Breast epithelium (tissue), 4 donors: ENCODE results near the gene PLIN4. TPM values are rescaled to one million over a fixed set of nuclear protein-coding genes. Genes with fewer than 3 reads are reported as not detected.
"Not testable (repeated sequence)": the region's sequence is repeated elsewhere in the genome, so short reads cannot be mapped to it uniquely, and the experiment has no call there.

Experiments
- DNase-seq, 2 donors: peaks; one replicate each; pipeline ENCODE4 v3.0.0-alpha.2; 2019; ENCODE audit warnings: low spot score in 2 of 2
- H3K27ac ChIP-seq, 2 donors: fragments of 200-600 bp; sonication (generic) in 1 of 2; one replicate each; pipeline ENCODE4 v1.5.1; 2016 to 2019; ENCODE audit warnings: mild to moderate bottlenecking in 1 of 2
- H3K27me3 ChIP-seq, 2 donors: fragments of 200-600 bp; sonication (generic) in 1 of 2; one replicate each; pipeline versions ENCODE4 v1.5.1 to v1.6.0; 2017 to 2019; ENCODE audit warnings: control low read depth in 1 of 2, mild to moderate bottlenecking in 1 of 2
- H3K36me3 ChIP-seq: fragments of 200-600 bp; one replicate; pipeline ENCODE4 v1.5.1; 2019
- H3K4me1 ChIP-seq, 2 donors: fragments of 200-600 bp; sonication (generic); one replicate each; pipeline ENCODE4 v1.5.1; 2016 to 2019; ENCODE audit warnings: control low read depth in 1 of 2
- H3K4me3 ChIP-seq, 3 donors: fragments of 200-600 bp; sonication (generic); 1 replicate in 2 of 3; 2 replicates in 1 of 3; pipeline ENCODE4 v1.5.1; 2016 to 2019; ENCODE audit warnings: mild to moderate bottlenecking in 3 of 3, moderate library complexity in 2 of 3
- H3K9me3 ChIP-seq, 2 donors: fragments of 200-600 bp; sonication (generic) in 1 of 2; one replicate each; pipeline ENCODE4 v1.5.1; 2016 to 2019; ENCODE audit warnings: control low read depth in 1 of 2
- CTCF ChIP-seq, 3 donors: fragments of 450-650 bp; IDR thresholded peaks; one replicate each; pipeline ENCODE4 v1.5.1; 2016 to 2017; ENCODE audit warnings: antibody characterized with exemption in 3 of 3, mild to moderate bottlenecking in 3 of 3, moderate library complexity in 3 of 3
- POLR2A ChIP-seq: fragments of 450-650 bp; IDR thresholded peaks from one replicate; pipeline ENCODE4 v1.6.1; 2016; ENCODE audit warnings: antibody characterized with exemption, mild to moderate bottlenecking, moderate library complexity
- POLR2AphosphoS5 ChIP-seq, 3 donors: sonication (generic); formaldehyde crosslinking; IDR thresholded peaks; one replicate each; pipeline ENCODE4 v1.6.1; 2017; ENCODE audit warnings: antibody characterized with exemption in 3 of 3
- intact Hi-C: fragments of 100-400 bp; cut with DNase I; formaldehyde crosslinking; loops from one replicate; pipeline ENCODE4 v1.15.1; 2023; ENCODE audit warnings: low total_unique reads
- total RNA-seq, 3 donors: library from RNA; depleted of rRNA; stranded (reverse); fragments of >200 nt; gene quantifications; one replicate each; pipeline ENCODE4 v1.1.0, GENCODE V29; 2016

The PLIN4 gene
- total RNA-seq, 3 donors from 2014 or later, result 50.1 to 629 (median 213) TPM

GRCh38 chr19:4533835-4534424 is 15.6 kb upstream of the PLIN4 start:
- H3K27me3 ChIP-seq, result peaks cover 0 to 4% of the 10 kb centered on the region in 2 donors
- no peak for DNase-seq
- H3K9me3 ChIP-seq, result no peaks in the 10 kb centered on the region
- no peaks in the 10 kb centered on the region for H3K36me3 ChIP-seq
- no peaks in the 10 kb centered on the region for H3K4me1 ChIP-seq
- H3K27ac ChIP-seq, result no peak overlapping the region
- no peak overlapping the region for H3K4me3 ChIP-seq
- no peak for TF ChIP-seq POLR2AphosphoS5 (IDR thresholded peaks at IDR 0.05)
- TF ChIP-seq POLR2A, result no peak
- TF ChIP-seq CTCF (IDR thresholded peaks at IDR 0.05), result no peak
- intact Hi-C loops, result no loop called here

GRCh38 chr19:4533334-4533733 is 15.0 kb upstream of the PLIN4 start:
- Histone ChIP-seq H3K9me3 (no peaks in the 10 kb centered on the region), H3K4me3 (no peak overlapping the region), H3K36me3 (no peaks in the 10 kb centered on the region), H3K4me1 (no peaks in the 10 kb centered on the region), H3K27me3 (peaks cover 0 to 2% of the 10 kb centered on the region in 2 donors), H3K27ac (no peak overlapping the region)
- DNase-seq, result no peak
- intact Hi-C loops, result no loop called here
- no peak for TF ChIP-seq CTCF (IDR thresholded peaks at IDR 0.05)
- no peak for TF ChIP-seq POLR2A
- TF ChIP-seq POLR2AphosphoS5 (IDR thresholded peaks at IDR 0.05), result no peak

GRCh38 chr19:4531562-4532165 is 13.4 kb upstream of the PLIN4 start:
- H3K4me3 ChIP-seq, result no peak overlapping the region
- DNase-seq, result no peak
- TF ChIP-seq POLR2AphosphoS5 (IDR thresholded peaks at IDR 0.05), result no peak

GRCh38 chr19:4529924-4530522 is 11.7 kb upstream of the PLIN4 start:
- intact Hi-C loops, result no loop called here
- Histone ChIP-seq H3K9me3 (no peaks in the 10 kb centered on the region), H3K4me1 (no peaks in the 10 kb centered on the region), H3K4me3 (no peak overlapping the region), H3K27me3 (no peaks in the 10 kb centered on the region), H3K27ac (no peak overlapping the region), H3K36me3 (no peaks in the 10 kb centered on the region)
- DNase-seq, result no peak
- TF ChIP-seq POLR2AphosphoS5 (IDR thresholded peaks at IDR 0.05) (no peak), POLR2A (no peak), CTCF (IDR thresholded peaks at IDR 0.05) (no peak)

More at GRCh38 chr19:4531562-4532165, 13.4 kb upstream of the PLIN4 start:
- intact Hi-C loops, result no loop called here
- Histone ChIP-seq H3K27ac (no peak overlapping the region), H3K9me3 (no peaks in the 10 kb centered on the region), H3K36me3 (no peaks in the 10 kb centered on the region), H3K27me3 (no peaks in the 10 kb centered on the region), H3K4me1 (no peaks in the 10 kb centered on the region)

- TF ChIP-seq POLR2AphosphoS5 (IDR thresholded peaks at IDR 0.05) (no peak), POLR2A (no peak), CTCF (IDR thresholded peaks at IDR 0.05) (no peak)
- H3K27me3 ChIP-seq, result no peaks in the 10 kb centered on the region
- H3K27ac ChIP-seq, result no peak overlapping the region
- no peaks in the 10 kb centered on the region for H3K4me1 ChIP-seq
- H3K9me3 ChIP-seq, result no peaks in the 10 kb centered on the region
- intact Hi-C loops, result no loop called here
- H3K4me3 ChIP-seq, result no peak overlapping the region
- no peaks in the 10 kb centered on the region for H3K36me3 ChIP-seq
- no peak for DNase-seq
Measured at GRCh38 chr19:4528843-4529242, 10.6 kb upstream of the PLIN4 start.

- H3K27ac ChIP-seq, H3K9me3 ChIP-seq, H3K4me3 ChIP-seq, H3K4me1 ChIP-seq, H3K36me3 ChIP-seq, intact Hi-C loops, H3K27me3 ChIP-seq, DNase-seq: not testable (repeated sequence)
Measured at GRCh38 chr19:4527377-4527776, 9.1 kb upstream of the PLIN4 start.
